ENCODE data around the gene KRT86.

KRT86 gene

DNA sequence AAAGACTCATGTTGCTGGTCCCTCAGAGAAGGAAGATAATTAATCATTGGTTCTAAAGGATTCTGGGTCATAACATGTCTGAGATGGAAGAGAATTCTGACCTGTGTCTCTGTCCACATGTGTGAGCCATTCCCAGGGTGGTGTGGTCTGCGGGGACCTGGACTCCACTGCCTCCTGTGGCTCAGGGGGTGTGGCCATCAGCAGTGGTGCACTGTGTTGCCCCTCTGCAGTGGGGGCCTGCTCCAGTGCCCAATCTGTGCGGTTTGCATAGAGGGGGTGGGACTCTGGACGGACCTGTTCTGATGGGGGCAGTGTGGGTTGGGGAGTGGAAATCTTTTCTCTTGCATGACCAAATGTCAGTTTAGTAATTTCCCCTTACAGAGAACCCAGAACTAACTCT lies 79.3 kb downstream of the KRT86 start:
- TF ChIP-seq, protein P1, sequence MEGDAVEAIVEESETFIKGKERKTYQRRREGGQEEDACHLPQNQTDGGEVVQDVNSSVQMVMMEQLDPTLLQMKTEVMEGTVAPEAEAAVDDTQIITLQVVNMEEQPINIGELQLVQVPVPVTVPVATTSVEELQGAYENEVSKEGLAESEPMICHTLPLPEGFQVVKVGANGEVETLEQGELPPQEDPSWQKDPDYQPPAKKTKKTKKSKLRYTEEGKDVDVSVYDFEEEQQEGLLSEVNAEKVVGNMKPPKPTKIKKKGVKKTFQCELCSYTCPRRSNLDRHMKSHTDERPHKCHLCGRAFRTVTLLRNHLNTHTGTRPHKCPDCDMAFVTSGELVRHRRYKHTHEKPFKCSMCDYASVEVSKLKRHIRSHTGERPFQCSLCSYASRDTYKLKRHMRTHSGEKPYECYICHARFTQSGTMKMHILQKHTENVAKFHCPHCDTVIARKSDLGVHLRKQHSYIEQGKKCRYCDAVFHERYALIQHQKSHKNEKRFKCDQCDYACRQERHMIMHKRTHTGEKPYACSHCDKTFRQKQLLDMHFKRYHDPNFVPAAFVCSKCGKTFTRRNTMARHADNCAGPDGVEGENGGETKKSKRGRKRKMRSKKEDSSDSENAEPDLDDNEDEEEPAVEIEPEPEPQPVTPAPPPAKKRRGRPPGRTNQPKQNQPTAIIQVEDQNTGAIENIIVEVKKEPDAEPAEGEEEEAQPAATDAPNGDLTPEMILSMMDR (IDR thresholded peaks at IDR 0.05; ENCODE audit: low read depth, low read length, poor library complexity, severe bottlenecking) = no peak
- TF ChIP-seq EZH2phosphoT487 (IDR thresholded peaks at IDR 0.05; ENCODE audit: borderline replicate concordance, low read length) = no peak
- no peaks in the 10 kb centered on the region for H3K36me3 ChIP-seq (ENCODE audit: control insufficient read depth, low read length)

DNA sequence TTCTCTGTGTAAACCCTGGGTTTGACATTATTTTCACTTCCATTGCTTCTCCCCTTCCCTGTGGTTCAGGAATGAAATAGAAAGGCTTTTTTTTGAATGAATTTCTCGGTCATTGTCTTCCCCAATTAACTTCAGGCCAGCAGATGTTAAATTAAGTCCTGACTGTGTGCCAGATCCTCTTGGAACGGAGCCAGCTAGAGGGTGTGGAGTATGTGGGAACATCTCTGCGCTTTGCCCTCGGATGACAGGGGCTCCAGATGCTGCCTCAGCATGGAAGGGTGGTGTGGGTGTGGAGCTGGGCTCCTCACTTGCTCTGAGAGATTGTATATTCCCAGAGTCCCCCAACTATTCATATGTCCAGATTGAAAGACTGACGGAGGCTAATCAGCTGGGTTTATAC lies 79.8 kb downstream of the KRT86 start:
- no peak overlapping the region for H3K4me3 ChIP-seq (ENCODE audit: low read length)
- peaks cover 27% of the 10 kb centered on the region for H3K27me3 ChIP-seq (ENCODE audit: control insufficient read depth, low read length)
- H3K9me2 ChIP-seq (replicated peaks; ENCODE audit: control insufficient read depth, low read length) = no peaks in the 10 kb centered on the region
- H4K20me1 ChIP-seq (ENCODE audit: control insufficient read depth, insufficient read depth, low read depth, low read length) = 0 out of 2 replicates have a peak, but pooled peaks cover 5% of the 10 kb centered on the region
- no peaks in the 10 kb centered on the region for H3K9me3 ChIP-seq (ENCODE audit: control insufficient read depth, insufficient read depth, low read length)
- no peak overlapping the region for H3K27ac ChIP-seq (ENCODE audit: low read depth, low read length)
- peaks cover 4% of the 10 kb centered on the region; the same call in 1 of the 2 replicates for H3F3A ChIP-seq (ENCODE audit: control insufficient read depth, insufficient read depth)
- H3K79me2 ChIP-seq (ENCODE audit: control insufficient read depth, low read length) = no peaks in the 10 kb centered on the region
- peaks cover 18% of the 10 kb centered on the region for H3K4me1 ChIP-seq (ENCODE audit: control insufficient read depth, low read length)
- no peak overlapping the region for H3K4me2 ChIP-seq (ENCODE audit: low read length)
- TF ChIP-seq EZH2phosphoT487 (IDR thresholded peaks at IDR 0.05; ENCODE audit: borderline replicate concordance, low read length) = no peak
- TF ChIP-seq, protein P1 (IDR thresholded peaks at IDR 0.05; ENCODE audit: low read depth, low read length, poor library complexity, severe bottlenecking) = no peak
- no peaks in the 10 kb centered on the region for H3K36me3 ChIP-seq (ENCODE audit: control insufficient read depth, low read length)

More for the DNA sequence above, 79.3 kb downstream of the KRT86 start:
- Histone ChIP-seq H3K9me3 (ENCODE audit: control insufficient read depth, insufficient read depth, low read length) (no peaks in the 10 kb centered on the region), H3F3A (ENCODE audit: control insufficient read depth, insufficient read depth) (peaks cover 1% of the 10 kb centered on the region; the same call in 1 of the 2 replicates), H4K20me1 (ENCODE audit: control insufficient read depth, insufficient read depth, low read depth, low read length) (0 out of 2 replicates have a peak, but pooled peaks cover 5% of the 10 kb centered on the region), H3K4me1 (ENCODE audit: control insufficient read depth, low read length) (peaks cover 14% of the 10 kb centered on the region), H3K27ac (ENCODE audit: low read depth, low read length) (no peak overlapping the region), H3K9me2 (replicated peaks; ENCODE audit: control insufficient read depth, low read length) (no peaks in the 10 kb centered on the region), H3K79me2 (ENCODE audit: control insufficient read depth, low read length) (no peaks in the 10 kb centered on the region), H3K4me2 (ENCODE audit: low read length) (no peak overlapping the region), H3K4me3 (ENCODE audit: low read length) (no peak overlapping the region), H3K27me3 (ENCODE audit: control insufficient read depth, low read length) (peaks cover 27% of the 10 kb centered on the region)

DNA sequence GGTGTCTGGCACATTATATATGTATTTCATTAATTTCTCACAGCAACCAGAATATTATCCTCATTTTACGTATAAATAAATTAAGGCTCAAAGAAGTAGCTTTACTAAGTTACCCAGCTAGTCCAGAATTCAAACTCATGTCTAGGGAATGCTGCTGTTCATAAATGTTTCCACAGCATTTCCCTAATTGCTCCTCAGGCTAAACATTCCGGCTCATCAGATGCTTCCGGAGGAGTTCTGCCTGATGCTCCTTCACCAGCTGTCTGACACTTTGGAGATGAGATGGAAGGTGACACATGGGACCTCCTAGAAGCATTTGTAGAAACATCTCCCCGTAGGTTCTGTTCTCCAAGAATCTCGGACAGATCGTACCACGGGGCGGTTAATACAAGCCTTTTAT lies 80.7 kb downstream of the KRT86 start:
- Histone ChIP-seq H4K20me1 (ENCODE audit: control insufficient read depth, insufficient read depth, low read depth, low read length) (0 out of 2 replicates have a peak, but pooled peaks cover 5% of the 10 kb centered on the region), H3F3A (ENCODE audit: control insufficient read depth, insufficient read depth) (peaks cover 4% of the 10 kb centered on the region; the same call in 1 of the 2 replicates), H3K4me2 (ENCODE audit: low read length) (no peak overlapping the region), H3K9me2 (replicated peaks; ENCODE audit: control insufficient read depth, low read length) (no peaks in the 10 kb centered on the region), H3K27me3 (ENCODE audit: control insufficient read depth, low read length) (peaks cover 25% of the 10 kb centered on the region), H3K9me3 (ENCODE audit: control insufficient read depth, insufficient read depth, low read length) (no peaks in the 10 kb centered on the region), H3K79me2 (ENCODE audit: control insufficient read depth, low read length) (no peaks in the 10 kb centered on the region), H3K36me3 (ENCODE audit: control insufficient read depth, low read length) (no peaks in the 10 kb centered on the region), H3K4me1 (ENCODE audit: control insufficient read depth, low read length) (peaks cover 24% of the 10 kb centered on the region), H3K4me3 (ENCODE audit: low read length) (no peak overlapping the region), H3K27ac (ENCODE audit: low read depth, low read length) (no peak overlapping the region)
- TF ChIP-seq, protein P1 (IDR thresholded peaks at IDR 0.05; ENCODE audit: low read depth, low read length, poor library complexity, severe bottlenecking) = no peak
- TF ChIP-seq EZH2phosphoT487 (IDR thresholded peaks at IDR 0.05; ENCODE audit: borderline replicate concordance, low read length) = no peak
